Measurements from ENCODE around the gene ZNF532.

ZNF532 gene

DNA sequence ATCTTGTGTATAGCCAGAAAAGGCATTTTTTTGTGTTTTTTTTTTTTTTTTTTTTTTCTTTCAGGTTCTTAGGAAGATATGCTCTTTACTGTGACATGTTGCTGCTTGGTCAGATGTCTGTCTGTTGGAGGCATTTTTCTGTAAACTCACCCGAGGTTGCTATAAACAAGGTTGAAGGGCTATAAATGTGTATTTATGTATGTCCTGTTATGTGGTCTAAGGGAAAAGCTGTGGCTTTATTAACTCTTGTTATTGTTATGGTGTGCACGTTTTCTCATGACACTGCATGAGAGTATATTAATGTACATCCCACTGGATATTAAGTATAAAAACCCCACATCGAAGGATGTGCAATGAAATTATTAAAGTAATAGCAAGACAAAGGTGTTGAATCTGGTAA, 102.0 kb downstream of the ZNF532 start:
- Histone ChIP-seq H3K27me3 (ENCODE audit: low read depth, low read length) (no peaks in the 10 kb centered on the region), H3K9me3 (ENCODE audit: insufficient read depth, low read length) (no peaks in the 10 kb centered on the region), H3K4me3 (ENCODE audit: low read length) (peak overlapping the region; percentile 28), H2AFZ (ENCODE audit: low read depth, low read length) (no peak overlapping the region), H3K79me2 (ENCODE audit: low read length) (peaks cover 63% of the 10 kb centered on the region), H4K20me1 (ENCODE audit: insufficient read depth, low read length) (no peaks in the 10 kb centered on the region), H3K4me2 (ENCODE audit: low read length) (peak overlapping the region; percentile 57), H3K36me3 (replicated peaks; ENCODE audit: low read depth, low read length) (peaks cover 39% of the 10 kb centered on the region), H3K4me1 (ENCODE audit: low read length) (peaks cover 94% of the 10 kb centered on the region), H3K9ac (ENCODE audit: low read length) (peak overlapping the region; percentile 86), H3K27ac (ENCODE audit: low read length) (peak overlapping the region; percentile 89)
- TF ChIP-seq, protein P1, sequence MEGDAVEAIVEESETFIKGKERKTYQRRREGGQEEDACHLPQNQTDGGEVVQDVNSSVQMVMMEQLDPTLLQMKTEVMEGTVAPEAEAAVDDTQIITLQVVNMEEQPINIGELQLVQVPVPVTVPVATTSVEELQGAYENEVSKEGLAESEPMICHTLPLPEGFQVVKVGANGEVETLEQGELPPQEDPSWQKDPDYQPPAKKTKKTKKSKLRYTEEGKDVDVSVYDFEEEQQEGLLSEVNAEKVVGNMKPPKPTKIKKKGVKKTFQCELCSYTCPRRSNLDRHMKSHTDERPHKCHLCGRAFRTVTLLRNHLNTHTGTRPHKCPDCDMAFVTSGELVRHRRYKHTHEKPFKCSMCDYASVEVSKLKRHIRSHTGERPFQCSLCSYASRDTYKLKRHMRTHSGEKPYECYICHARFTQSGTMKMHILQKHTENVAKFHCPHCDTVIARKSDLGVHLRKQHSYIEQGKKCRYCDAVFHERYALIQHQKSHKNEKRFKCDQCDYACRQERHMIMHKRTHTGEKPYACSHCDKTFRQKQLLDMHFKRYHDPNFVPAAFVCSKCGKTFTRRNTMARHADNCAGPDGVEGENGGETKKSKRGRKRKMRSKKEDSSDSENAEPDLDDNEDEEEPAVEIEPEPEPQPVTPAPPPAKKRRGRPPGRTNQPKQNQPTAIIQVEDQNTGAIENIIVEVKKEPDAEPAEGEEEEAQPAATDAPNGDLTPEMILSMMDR (IDR thresholded peaks at IDR 0.05; ENCODE audit: low read depth, low read length), result no peak
- TF ChIP-seq EZH2phosphoT487 (IDR thresholded peaks at IDR 0.05; ENCODE audit: low read depth), result no peak

DNA sequence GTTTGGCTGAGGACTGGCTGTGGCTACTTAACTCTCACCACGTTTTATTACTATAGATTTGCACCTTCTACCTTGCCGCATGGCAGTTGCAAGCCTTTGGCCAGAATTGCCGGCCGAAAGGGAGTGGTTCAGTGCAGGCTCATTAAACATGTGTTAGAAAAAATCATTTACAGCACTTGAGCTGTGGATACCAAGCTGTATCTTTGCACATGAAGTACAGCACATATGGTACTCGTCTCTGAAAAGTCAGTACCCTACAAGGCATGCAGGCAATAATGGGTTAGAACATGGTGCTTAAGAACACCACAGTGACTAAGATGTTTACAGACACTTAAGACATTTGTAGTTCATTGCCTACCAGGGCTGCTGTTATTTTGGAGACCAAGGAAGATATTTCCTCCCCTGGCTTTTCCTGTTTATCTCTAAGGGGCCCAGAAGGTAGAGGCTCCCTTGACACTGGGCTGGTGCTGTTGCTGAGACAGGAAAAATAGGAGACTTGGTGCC, 103.1 kb downstream of the ZNF532 start:
- no peaks in the 10 kb centered on the region for H3K9me3 ChIP-seq (ENCODE audit: insufficient read depth, low read length)
- peak overlapping the region; percentile 89 for H3K27ac ChIP-seq (ENCODE audit: low read length)
- TF ChIP-seq, protein P1 (IDR thresholded peaks at IDR 0.05; ENCODE audit: low read depth, low read length), result no peak
- no peak for TF ChIP-seq EZH2phosphoT487 (IDR thresholded peaks at IDR 0.05; ENCODE audit: low read depth)
- H4K20me1 ChIP-seq (ENCODE audit: insufficient read depth, low read length), result no peaks in the 10 kb centered on the region
- H3K4me3 ChIP-seq (ENCODE audit: low read length), result no peak overlapping the region
- no peak overlapping the region for H2AFZ ChIP-seq (ENCODE audit: low read depth, low read length)
- peaks cover 44% of the 10 kb centered on the region for H3K36me3 ChIP-seq (replicated peaks; ENCODE audit: low read depth, low read length)
- H3K4me1 ChIP-seq (ENCODE audit: low read length), result peaks cover 98% of the 10 kb centered on the region
- no peaks in the 10 kb centered on the region for H3K27me3 ChIP-seq (ENCODE audit: low read depth, low read length)
- H3K9ac ChIP-seq (ENCODE audit: low read length), result peak overlapping the region; percentile 86; the same call in 1 of the 2 replicates
- peak overlapping the region; percentile 57 for H3K4me2 ChIP-seq (ENCODE audit: low read length)
- peaks cover 72% of the 10 kb centered on the region for H3K79me2 ChIP-seq (ENCODE audit: low read length)

DNA sequence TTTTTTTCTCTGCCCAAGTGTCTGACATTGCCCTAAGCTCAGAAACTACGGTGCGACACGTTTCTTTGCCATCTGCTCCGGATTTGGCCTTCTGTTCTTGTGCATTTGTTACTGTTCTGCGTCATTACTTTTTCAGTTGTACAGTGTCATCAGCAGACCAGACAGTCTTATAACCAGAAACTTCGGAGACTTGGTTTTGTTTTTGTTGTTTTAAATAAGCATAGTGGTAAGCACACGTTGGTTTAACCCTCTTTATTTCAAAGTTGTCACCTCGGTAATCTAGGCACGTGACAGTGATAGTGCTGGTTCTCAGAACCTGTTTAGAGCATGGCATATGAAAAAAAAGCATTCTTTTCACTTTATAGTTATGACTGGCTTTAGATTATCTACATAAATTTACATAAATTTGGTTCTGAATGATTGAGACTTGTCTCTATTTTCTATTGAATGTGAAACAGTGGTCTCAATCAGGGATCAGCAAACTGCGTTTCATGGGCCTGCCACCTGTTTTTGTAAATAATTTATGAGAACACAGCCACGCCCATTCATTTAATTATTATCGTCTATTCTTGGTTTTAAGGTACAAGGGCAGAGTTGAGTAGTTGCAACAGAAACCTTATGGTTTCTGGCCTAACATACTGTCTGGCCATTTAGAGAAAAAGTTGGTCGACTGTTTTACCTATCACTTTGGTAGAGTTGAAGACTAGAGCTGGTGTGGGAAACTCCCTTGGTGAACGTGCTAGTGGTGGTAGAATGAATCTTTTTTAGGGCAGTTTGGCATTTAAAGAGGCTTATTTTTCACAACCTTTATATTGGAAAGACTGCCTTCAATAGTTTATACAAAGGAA, 106.5 kb downstream of the ZNF532 start:
- TF ChIP-seq EZH2phosphoT487 (IDR thresholded peaks at IDR 0.05; ENCODE audit: low read depth), result no peak
- TF ChIP-seq, protein P1 (IDR thresholded peaks at IDR 0.05; ENCODE audit: low read depth, low read length), result no peak
- peaks cover 59% of the 10 kb centered on the region for H3K36me3 ChIP-seq (replicated peaks; ENCODE audit: low read depth, low read length)
- no peaks in the 10 kb centered on the region for H4K20me1 ChIP-seq (ENCODE audit: insufficient read depth, low read length)
- H3K4me3 ChIP-seq (ENCODE audit: low read length), result peak overlapping the region; percentile 12
- H3K9ac ChIP-seq (ENCODE audit: low read length), result peak overlapping the region; percentile 81
- peak overlapping the region; percentile 89 for H3K27ac ChIP-seq (ENCODE audit: low read length)
- H3K4me2 ChIP-seq (ENCODE audit: low read length), result peak overlapping the region; percentile 50
- H3K79me2 ChIP-seq (ENCODE audit: low read length), result peaks cover 70% of the 10 kb centered on the region
- peaks cover 99% of the 10 kb centered on the region for H3K4me1 ChIP-seq (ENCODE audit: low read length)
- H3K9me3 ChIP-seq (ENCODE audit: insufficient read depth, low read length), result no peaks in the 10 kb centered on the region
- H2AFZ ChIP-seq (ENCODE audit: low read depth, low read length), result no peak overlapping the region
- H3K27me3 ChIP-seq (ENCODE audit: low read depth, low read length), result no peaks in the 10 kb centered on the region

DNA sequence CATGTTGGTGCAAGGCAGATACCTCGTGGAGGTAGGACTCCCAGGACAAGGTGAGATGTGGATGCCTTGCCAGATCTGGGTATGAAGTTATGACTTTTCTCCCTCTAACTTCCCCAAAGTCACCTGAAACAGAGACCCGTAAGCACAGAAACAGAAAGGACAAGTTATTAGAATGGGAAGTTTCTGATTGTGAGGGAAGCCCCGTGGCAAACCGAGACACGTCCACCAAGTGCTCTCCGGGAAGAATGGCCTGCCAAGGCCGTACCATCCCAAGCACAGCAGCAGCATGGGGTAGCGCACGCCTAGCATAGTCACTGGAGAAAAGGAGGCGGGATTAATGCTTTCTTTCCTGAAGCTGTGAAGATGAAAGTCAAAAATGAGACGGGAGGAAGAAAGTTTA, 110.6 kb downstream of the ZNF532 start:
- peak overlapping the region; percentile 1 for H3K4me3 ChIP-seq (ENCODE audit: low read length)
- no peaks in the 10 kb centered on the region for H3K27me3 ChIP-seq (ENCODE audit: low read depth, low read length)
- no peaks in the 10 kb centered on the region for H3K9me3 ChIP-seq (ENCODE audit: insufficient read depth, low read length)
- H3K4me1 ChIP-seq (ENCODE audit: low read length), result peaks cover 97% of the 10 kb centered on the region
- H3K9ac ChIP-seq (ENCODE audit: low read length), result peak overlapping the region; percentile 68
- H3K36me3 ChIP-seq (replicated peaks; ENCODE audit: low read depth, low read length), result peaks cover 51% of the 10 kb centered on the region
- no peak overlapping the region for H2AFZ ChIP-seq (ENCODE audit: low read depth, low read length)
- no peak for TF ChIP-seq EZH2phosphoT487 (IDR thresholded peaks at IDR 0.05; ENCODE audit: low read depth)
- TF ChIP-seq, protein P1 (IDR thresholded peaks at IDR 0.05; ENCODE audit: low read depth, low read length), result no peak
- H3K79me2 ChIP-seq (ENCODE audit: low read length), result peaks cover 64% of the 10 kb centered on the region
- H4K20me1 ChIP-seq (ENCODE audit: insufficient read depth, low read length), result no peaks in the 10 kb centered on the region
- peak overlapping the region; percentile 89 for H3K27ac ChIP-seq (ENCODE audit: low read length)
- peak overlapping the region; percentile 48 for H3K4me2 ChIP-seq (ENCODE audit: low read length)

Measured in OCI-LY3 (cell line).